Stimulated activated naive CD8-positive, alpha-beta T cell treated with anti-CD3 and anti-CD28 coated beads, Interleukin-15, Interleukin-2, amounts not matched to agents 100 U/mL and 50 U/mL, for 24 hours (primary cell): ENCODE measurements around the gene MERTK.
"Not testable (repeated sequence)": the region's sequence is repeated elsewhere in the genome, so short reads cannot be mapped to it uniquely, and the experiment has no call there.

ENCODE experiments used
- ATAC-seq: fragments of 150-1000 bp; cut with Tn5 transposase; one replicate; pipeline ENCODE4 v1.10.0; 2021
- DNase-seq: peaks from one replicate; pipeline ENCODE4 v3.0.0; 2021

Gene MERTK

GRCh38 chr2:111897924-111898702 lies at the start of gene MERTK:
TSS of gene MERTK (plus strand) at chr2:111898607. CDS start at chr2:111898736, 129 bp downstream.
- ATAC-seq: peak; percentile 85
- peak; percentile 72 for DNase-seq

- DNase-seq (peak; percentile 33), ATAC-seq (peak; percentile 65)
Measured at GRCh38 chr2:111850646-111851045, 47.8 kb upstream of the MERTK start.

GRCh38 chr2:111852544-111852943 lies 45.9 kb upstream of the MERTK start:
- not testable (repeated sequence) for ATAC-seq, DNase-seq

- DNase-seq: not testable (repeated sequence)
- peak; percentile 84 for ATAC-seq
Measured at GRCh38 chr2:111860005-111860404, 38.4 kb upstream of the MERTK start.

GRCh38 chr2:111865124-111865523 lies 33.3 kb upstream of the MERTK start:
- not testable (repeated sequence) for DNase-seq, ATAC-seq

- DNase-seq, ATAC-seq: not testable (repeated sequence)
Measured at GRCh38 chr2:111872806-111873205, 25.6 kb upstream of the MERTK start.

GRCh38 chr2:111883661-111884591 lies 14.5 kb upstream of the MERTK start, which contains the start of gene ANAPC1:
TSS of gene ANAPC1 (minus strand) at chr2:111884193. CDS start at chr2:111880825, 3,368 bp downstream.
- DNase-seq (peak; percentile 92), ATAC-seq (peak; percentile 94)

- ATAC-seq: no peak
- no peak for DNase-seq
Measured at GRCh38 chr2:111884592-111884964, 13.8 kb upstream of the MERTK start.

- ATAC-seq (no peak), DNase-seq (no peak)
Measured at GRCh38 chr2:111896024-111896423, 2.4 kb upstream of the MERTK start.

GRCh38 chr2:111896576-111896975 lies 1.8 kb upstream of the MERTK start:
- ATAC-seq (no peak), DNase-seq (no peak)

- DNase-seq (no peak), ATAC-seq (no peak)
Measured at GRCh38 chr2:111897630-111897923, 830 bp upstream of the MERTK start.

- DNase-seq (peak; percentile 19), ATAC-seq (no peak)
Measured at GRCh38 chr2:111898703-111899514, 502 bp downstream of the MERTK start.

GRCh38 chr2:111900859-111901258 lies 2.5 kb downstream of the MERTK start:
- ATAC-seq (no peak), DNase-seq (no peak)

GRCh38 chr2:111903516-111903915 lies 5.1 kb downstream of the MERTK start:
- ATAC-seq (no peak), DNase-seq (no peak)

GRCh38 chr2:111903930-111904439 lies 5.6 kb downstream of the MERTK start:
- DNase-seq (no peak), ATAC-seq (no peak)

- ATAC-seq: no peak
- DNase-seq: no peak
Measured at GRCh38 chr2:111904726-111905474, 6.5 kb downstream of the MERTK start.

- DNase-seq, ATAC-seq: not testable (repeated sequence)
Measured at GRCh38 chr2:111905475-111905869, 7.1 kb downstream of the MERTK start.

- ATAC-seq (no peak), DNase-seq (no peak)
Measured at GRCh38 chr2:111905990-111906735, 7.8 kb downstream of the MERTK start.

- DNase-seq (no peak), ATAC-seq (no peak)
Measured at GRCh38 chr2:111908578-111908977, 10.2 kb downstream of the MERTK start.

- ATAC-seq (no peak), DNase-seq (no peak)
Measured at GRCh38 chr2:111909079-111909478, 10.7 kb downstream of the MERTK start.
